Stimulated activated CD8-positive, alpha-beta memory T cell treated with anti-CD3 and anti-CD28 coated beads, Interleukin-4, amount 100 ng/mL, for 24 hours (primary cell): ENCODE data around the gene IZUMO4.

Experiments used
- DNase-seq: peaks from one replicate; pipeline ENCODE4 v3.0.0-alpha.2; 2020; ENCODE audit warnings: low read depth

Gene IZUMO4, protein sequence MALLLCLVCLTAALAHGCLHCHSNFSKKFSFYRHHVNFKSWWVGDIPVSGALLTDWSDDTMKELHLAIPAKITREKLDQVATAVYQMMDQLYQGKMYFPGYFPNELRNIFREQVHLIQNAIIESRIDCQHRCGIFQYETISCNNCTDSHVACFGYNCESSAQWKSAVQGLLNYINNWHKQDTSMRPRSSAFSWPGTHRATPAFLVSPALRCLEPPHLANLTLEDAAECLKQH

DNA sequence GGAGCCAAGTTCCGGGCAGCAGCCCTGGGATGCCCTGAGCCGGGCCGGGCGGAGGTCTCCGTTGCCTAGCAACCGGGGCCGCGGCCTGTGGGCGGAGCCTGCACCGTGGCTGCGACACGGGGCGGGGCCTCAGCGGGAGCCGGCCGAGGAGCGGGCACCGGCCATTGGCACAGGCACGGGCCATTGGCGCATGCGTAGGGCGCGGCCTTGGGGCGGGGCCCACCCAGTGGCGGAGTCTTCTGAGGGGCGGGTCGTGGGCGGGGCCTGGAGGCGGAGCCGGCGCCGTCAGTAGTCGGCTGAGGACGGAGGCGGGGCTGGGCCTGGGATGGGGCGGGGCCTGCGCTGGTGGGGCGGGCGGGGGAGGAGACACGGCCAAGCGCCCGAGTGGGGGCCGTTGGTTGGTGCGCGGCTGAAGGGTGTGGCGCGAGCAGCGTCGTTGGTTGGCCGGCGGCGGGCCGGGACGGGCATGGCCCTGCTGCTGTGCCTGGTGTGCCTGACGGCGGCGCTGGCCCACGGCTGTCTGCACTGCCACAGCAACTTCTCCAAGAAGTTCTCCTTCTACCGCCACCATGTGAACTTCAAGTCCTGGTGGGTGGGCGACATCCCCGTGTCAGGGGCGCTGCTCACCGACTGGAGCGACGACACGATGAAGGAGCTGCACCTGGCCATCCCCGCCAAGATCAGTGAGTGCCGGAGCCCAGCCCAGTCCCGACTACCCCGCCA, at the start of gene IZUMO4:
Gene IZUMO4 (plus strand): TSS at position 436 of the 723 bp plus-strand sequence. CDS start 31 bp downstream, at position 467.
- peak; percentile 100 for DNase-seq

DNA sequence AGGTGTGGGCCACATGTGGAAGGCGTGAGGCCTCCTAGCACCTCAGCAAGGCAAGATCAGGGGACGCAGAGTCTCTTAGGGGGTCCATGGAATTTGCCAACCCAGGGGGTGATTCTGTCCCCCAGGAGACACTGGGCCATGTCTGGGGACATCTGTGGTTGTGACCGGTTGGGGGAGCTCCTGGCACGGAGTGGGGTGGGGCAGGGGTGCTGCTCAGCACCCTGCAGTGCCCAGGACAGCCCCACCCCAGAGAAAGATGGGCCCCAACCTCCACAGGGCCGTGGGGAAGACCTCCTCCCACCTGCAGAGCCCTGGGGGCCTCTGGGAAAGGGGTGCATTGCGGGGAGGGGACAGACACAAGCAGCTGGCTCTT, 49.7 kb upstream of the IZUMO4 start:
- no peak for DNase-seq

DNA sequence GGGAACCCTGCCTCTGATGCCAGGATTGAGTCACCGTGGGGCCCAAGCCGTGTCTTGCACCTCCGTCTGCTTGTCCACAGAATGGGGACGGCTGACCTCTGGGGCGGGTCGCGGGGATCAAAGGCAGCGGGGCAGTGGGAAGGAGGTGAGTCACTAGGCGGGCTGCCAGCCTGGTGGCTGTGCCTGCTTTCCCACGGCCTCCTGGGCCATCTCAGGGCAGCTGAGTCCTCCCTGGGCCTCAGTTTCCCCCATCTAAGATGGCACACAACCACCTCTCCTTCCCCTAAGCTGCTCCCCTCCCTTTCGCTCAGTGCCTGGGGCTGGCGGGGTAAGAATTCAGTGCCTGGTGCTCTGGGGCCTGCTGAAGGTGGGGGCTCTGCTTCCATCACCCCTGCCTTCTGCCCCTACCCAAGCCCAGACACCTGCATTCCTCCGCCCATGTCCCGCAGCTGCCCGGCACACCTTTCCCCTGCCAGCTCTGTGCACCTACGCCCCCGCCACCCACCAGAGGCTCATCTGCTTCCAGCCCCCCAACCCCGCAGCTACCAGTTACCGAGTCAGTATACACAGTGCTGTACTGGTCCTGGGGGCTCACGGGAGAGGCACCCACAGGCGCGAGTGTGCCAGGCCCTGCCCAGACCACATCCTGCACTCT, 49.1 kb upstream of the IZUMO4 start:
- no peak for DNase-seq

DNA sequence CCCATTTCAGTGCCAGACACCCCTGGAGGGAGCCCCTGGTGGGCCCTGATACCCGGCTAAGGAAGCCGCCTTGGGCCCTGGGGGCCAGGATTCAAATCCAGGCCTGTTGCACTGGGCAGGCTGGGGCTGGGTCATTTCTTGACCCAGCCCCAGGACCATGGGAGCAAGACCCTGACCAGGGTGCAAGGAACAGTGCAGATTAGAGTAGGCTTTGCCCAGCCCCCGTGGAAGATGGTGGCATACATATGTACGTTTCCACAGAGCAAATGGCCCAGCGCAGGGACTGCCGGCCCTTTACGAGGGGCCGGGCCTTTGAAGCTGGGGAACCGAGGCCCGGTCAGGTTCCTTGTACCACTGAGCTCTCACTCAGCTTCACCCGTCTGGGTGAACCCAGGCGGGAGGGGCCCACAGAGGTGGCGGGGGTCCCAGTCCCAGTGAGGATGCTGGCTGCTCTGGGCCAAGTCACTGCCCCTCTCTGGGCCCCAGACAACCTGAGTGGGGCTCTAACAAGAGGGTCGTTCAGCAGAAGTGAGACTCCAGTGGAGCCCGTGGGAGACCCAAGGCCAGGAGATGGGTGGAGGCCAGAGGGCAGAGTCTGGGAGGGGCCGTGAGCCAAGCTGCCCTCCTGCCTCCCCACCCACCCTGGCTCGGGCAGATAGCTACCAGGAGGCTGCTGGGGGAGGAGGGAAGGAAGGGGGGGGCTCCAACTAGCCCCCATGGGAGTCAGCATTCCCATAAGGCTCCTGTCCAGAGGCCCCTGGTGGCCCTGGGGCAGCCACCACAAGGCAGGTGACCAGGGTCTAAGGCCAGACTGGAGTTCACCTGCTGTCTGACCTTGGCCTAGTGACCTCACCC, 48.4 kb upstream of the IZUMO4 start:
- no peak for DNase-seq

DNA sequence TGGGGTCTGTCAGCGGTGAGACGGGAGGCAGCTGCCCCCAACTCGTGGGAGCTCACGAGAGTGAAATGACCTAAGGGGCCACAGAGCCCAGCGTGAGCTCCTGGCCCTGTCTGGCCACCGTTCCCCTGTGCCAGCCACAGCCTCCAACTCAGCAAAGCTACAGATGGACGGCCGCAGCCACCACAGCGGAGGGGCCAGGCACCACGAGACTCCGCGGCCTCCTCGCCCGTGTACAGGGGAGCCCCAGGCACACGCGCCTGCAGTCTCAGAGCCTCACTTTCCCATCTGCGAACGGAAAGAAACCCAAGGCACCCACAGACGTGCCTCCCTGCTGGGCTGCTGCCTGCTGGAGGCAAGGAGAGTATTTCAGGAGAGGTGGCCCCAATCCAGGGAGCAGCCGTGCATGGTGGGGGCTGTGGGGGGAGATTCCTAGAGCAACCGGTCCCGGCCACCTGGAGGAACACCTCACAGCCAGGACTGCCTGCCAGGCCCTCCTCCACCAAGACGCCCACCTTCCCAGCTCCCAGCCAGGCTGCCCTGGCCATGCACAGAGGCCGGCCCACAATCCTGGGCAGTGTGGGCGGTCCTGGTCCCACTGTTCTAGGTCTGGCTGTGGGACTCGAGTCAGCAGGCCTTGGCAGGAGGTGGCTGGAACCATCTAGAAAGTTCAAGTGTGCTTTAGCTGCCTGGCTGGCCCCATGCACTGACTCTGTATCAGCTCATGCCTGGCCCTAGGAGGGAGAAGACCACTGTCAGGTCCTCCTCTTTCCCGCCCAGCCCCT, 47.6 kb upstream of the IZUMO4 start:
- DNase-seq, result no peak

DNA sequence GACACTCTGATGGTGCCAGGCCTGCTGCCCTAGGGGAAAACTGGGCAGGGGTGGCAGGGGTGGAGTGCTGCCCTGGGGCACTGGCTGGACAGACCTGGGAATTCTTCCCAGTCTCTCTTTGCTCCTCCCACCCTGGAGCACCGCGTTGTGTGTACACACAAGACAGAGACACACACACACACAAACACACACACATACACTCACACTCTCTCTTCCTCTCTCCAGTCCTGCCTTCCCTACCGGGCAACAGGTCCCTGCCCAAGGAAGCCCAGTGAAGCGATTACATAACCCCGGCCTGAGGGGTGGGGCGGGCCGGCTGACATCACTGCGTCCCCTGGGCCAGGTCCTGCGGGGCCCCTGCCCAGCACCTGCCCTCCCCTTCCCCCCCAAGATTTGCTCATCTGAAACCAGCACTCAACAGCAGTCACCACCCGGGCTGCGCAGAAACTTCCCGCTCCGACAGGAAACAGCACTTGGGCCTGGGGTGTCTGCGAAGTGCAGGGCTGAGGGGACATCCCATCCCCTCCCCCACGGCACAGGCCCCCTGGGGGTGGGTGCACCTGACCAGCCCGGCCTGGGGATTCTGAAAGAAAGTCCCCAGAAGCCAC, 46.9 kb upstream of the IZUMO4 start:
- peak; percentile 34 for DNase-seq

DNA sequence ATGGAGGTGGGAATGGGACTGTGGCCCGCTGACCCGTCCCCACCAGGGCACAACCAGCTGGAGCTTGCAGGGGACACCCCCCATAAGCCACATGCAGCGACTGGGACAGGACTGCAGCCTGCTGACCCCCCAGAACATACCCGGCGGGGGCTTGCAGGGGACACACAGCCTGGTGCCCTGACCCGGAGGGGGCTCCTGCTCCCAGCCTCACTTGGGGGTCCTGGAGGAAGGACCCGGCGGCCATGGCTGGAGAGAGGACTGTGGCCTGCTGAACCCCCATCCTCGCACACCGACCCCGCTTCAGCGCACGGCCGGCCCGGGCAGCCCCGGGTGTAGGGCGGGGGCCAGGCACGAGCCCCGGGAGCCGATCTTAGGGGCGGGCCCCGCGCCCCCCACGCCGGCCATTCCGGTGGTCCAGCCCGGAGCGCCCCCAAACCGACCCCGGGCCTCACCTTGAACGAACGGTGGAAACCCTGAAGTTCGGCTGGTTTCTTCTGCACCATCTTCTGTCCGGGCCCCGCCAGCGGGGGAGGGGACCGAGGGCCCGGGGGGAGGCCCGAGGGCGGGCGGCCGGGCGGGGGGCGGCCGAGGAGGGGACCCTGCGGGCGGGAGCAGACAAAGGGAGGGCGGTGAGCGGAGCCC, 46.2 kb upstream of the IZUMO4 start:
- peak; percentile 23 for DNase-seq

DNA sequence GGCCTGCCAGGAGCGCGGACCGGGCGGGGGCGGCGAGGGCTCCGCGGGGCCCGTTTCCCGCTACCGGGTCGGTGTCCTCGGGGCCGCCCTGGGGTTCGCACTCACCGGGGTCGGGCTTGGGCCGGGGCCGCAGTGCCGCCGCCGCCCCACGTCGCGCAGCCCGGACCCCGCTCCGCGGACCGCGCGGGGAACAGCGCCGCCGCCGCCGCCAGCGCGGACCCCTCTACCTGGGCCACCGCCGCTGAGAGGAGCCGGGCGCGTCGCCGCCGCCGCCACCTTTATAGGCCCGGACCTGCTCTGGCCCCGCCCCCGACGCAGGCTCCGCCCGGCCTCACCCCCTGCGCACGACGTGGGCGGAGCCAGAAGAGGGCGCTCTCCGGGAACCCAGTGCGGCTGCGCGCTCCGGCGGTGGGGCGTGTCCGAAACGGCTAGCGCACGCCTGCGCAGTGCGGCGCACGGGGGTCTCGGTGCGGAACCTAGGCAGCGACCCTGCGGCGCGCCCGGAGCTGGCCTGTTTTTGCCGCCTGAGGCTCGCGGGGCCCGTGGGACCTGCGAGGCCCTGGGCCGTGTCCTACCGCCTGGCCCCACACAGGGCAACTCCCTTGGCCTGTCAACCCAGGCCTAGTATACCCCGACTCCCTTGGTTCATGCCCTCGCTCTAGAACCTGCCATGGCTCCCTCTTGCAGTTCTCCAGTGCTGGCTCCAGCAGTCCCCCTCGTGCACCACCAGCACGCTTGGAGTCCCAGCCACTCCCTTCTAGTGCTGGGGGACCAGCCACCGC, 45.5 kb upstream of the IZUMO4 start, which contains the start of gene MKNK2:
Gene MKNK2 (minus strand): TSS at position 254 of the 782 bp plus-strand sequence. CDS start 393 bp downstream, outside the sequence.
- DNase-seq, result peak; percentile 91

DNA sequence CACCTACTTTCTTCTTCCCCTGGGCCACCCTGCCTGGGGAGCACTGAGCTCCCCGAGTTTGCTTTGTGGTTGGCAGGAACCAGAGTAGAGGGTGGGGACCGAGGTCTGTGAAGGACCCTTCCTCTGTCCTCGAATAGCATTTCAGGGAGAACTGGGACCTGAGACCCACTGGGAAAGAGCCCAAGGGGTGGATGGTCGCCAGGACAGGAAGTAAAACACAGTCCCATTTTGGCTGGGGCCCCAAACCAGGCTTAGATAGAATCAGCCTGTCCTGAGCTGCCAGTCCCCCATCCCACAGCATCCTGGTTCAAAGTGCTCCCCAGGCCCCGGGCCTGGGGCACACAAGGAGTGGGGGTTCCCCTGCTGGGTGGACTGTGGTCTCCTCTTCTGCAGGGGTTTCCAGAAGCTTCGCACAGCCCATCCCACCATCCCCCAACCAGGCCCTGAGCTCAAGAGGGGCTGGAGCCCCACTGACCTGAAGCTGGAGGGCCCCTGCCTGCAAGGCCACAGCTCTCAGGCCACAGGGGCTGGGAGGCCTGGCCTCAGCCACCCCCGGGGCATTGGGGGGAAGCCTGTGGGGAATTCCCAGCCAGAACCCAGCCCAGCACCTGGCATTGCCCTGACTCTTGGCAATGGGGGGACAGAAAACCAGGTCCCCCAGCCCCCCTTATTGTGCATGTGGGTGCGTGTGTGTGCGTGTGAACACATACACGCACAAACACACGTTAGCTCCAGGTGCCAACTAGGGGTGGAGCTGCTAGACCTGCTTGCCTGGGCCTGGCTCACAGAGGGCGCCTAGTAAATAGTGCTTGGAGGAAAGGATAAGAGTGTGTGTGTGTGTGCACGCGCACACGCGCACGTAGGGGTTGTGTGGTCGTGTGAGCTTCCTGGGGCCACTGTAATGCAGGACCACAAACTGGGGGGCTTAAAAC, 44.7 kb upstream of the IZUMO4 start:
- DNase-seq, result no peak

DNA sequence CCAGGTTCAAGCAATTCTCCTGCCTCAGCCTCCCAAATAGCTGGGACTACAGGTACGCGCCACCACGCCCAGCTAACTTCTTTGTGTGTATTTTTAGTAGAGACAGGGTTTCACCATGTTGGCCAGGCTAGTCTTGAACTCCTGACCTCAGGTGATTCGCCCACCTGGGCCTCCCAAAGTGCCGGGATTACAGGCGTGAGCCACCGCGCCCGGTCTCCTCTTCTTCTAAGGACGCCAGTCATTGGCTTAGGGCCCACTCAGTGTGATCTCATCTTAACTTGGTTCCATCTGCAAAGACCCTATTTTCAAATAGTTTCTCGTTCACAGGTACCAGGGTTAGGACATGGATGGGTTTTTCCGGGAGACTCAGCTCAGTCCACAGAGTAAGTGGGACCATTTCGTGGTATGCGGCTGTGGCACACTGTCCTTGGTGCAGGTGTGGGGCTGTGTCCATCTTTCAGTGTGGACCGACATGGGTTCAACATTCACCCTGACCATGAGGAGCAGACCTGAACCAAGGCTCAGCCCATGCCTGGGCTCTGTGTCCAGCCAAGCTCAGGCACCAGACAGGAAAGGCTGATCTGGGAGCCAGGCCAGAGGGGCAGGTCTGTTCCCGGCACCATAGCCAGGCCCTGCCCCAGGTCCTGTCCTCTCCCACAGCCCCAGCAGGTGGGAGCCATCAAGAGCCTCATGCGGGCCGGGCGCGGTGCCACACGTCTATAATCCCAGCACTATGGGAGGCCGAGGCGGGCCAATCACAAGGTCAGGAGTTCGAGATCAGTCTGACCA, 42.9 kb upstream of the IZUMO4 start:
- DNase-seq, result no peak

DNA sequence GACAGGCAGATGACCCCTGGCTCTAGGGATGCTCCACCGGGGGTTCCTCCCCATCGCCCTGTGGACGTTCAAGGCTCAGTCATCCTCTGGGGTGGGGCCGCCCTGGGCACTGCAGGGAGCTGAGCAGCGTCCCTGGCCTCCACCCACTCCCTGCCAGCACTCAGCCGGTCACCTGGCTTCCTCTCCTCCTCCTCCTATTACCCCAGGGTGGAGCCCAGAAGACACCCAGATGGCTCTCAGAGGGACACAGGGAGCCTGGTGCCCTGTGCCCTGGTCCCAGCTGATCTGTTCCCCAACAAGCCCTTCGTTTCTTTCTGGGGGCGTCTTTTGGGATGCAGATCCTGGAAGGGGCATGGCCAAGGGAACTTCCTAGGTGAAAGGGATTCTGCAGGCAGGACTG, 42.0 kb upstream of the IZUMO4 start:
- no peak for DNase-seq

DNA sequence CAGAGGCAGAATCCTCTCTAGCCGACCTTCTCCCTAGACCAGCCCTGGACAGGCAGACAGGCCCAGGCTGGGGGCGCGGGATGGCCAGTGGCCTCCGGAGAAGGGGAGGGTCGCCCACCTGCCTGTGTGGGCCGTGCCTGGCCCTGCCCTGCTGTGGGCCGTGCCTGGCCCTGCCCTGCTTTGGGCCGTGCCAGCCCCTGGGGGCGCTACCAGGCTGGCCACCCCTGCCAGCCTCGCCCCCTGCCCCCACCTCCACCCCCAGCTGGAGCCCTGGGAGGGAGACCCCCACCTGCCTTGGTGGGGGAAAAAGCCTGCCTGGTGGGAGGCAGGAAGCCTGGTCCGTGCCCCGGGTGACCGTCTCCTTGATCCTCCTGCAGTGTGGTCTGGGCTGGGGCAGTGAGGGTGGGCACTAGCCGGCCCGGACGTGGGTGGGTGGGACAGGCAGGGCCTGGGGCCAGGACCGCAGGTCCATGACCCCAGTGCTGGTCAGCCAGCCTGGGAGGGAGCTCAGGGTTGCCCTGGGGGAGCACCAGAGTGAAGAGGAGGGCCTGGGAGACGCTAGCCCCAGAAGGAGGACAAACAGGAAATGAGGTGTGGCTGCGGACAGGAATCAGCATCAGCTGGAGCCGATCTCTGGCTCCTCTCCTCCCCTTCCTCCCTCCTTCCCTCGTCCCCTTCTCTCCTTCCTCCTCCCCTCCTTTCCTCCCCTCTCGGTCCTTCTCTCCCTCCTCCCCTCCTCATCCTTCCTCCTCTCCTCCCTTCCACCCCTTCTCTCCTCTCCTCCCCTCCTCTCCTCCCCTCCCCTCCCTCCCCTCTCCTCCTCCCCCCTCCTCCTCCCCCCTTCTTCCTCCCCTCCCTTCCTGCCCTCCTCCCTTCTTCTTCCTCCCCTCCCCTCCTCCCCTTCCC, 40.5 kb upstream of the IZUMO4 start:
- DNase-seq, result no peak

DNA sequence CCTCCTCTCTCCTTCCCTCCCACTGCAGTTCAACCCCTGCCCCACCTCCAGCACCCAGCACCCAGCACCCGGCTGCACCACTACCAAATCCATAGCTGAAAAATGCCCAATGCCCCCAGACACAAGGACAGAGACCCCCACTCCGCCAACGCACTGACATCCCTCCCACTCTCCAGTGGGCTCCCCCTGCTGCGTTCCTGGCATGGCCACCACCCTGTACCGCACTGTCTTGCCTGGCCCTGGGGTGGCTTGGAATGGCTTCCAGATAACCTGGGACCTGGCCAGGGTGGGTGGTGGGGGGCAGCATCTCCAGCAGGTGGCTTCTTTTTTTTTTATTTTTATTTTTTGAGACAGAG, 39.9 kb upstream of the IZUMO4 start:
- no peak for DNase-seq

DNA sequence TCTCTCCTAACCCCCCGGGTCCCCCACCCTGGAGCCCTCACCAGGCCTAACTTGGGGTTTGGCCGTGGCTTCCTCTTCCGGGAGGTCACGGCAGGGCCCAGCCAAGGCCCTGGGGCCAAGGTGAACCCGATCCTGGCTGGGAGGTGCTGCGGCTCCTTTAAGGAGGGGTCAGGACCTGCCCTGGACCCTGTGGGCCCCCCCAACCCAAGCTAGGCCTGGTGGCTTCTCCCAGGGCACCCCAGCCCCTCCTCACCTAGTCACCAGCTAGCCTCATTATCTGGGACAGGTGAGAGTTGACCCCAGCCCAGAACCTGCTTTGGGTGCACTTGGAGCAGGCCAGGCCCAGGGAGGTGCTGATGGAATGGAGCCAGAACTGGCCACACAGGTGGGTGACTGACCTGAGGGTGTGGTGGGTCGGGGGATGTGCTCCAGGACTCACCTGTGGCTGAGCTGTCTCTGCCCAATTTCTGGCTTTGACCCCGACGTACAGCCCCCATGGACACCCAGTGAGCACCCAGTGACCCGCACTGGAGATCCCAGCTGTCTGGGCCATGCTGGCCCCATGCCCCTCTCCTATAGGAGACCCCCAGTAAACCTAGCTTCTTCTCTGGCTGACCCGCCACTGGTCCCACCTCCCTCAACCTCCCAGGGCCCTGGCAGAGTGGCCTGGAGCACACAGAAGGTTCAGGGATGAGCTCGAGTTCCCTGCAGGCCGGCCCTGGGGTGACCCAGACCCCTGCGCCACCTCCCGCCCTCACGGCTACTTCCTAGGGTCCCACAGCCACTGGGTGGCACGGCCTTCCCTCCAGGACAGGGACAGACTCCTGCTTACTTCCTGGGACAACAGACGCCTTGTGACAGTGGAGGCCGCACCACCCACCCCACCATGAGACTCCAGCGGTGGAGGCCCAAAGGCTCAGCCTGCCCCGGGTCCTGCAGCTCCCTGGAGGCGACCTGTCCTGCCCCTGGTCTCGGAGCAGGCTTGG, 38.9 kb upstream of the IZUMO4 start:
- DNase-seq, result no peak
